Measurements from ENCODE around the gene PDE6C.

DNA sequence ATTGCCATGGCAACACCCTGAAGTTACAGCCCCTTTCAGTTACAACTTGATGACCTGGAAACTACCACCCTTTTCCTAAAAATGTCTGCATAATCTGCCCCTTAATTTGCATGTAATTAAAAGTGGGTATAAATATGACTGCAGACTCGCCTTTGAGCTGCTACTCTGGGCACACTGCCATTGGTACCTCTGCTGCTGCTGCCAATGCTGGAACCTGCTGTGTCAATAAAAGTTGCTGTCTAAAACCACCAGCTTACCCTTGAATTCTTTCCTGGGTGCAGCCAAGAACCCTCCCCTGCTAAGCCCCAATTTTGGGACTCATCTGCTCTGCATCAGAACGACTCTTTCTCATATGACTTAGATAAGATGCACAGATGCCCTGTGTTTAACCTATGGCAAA, 100.3 kb downstream of the PDE6C start:
- TF ChIP-seq, protein P1, sequence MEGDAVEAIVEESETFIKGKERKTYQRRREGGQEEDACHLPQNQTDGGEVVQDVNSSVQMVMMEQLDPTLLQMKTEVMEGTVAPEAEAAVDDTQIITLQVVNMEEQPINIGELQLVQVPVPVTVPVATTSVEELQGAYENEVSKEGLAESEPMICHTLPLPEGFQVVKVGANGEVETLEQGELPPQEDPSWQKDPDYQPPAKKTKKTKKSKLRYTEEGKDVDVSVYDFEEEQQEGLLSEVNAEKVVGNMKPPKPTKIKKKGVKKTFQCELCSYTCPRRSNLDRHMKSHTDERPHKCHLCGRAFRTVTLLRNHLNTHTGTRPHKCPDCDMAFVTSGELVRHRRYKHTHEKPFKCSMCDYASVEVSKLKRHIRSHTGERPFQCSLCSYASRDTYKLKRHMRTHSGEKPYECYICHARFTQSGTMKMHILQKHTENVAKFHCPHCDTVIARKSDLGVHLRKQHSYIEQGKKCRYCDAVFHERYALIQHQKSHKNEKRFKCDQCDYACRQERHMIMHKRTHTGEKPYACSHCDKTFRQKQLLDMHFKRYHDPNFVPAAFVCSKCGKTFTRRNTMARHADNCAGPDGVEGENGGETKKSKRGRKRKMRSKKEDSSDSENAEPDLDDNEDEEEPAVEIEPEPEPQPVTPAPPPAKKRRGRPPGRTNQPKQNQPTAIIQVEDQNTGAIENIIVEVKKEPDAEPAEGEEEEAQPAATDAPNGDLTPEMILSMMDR (IDR thresholded peaks at IDR 0.05), result no peak
- no peak for TF ChIP-seq POLR2A (IDR thresholded peaks at IDR 0.05)
